ENCODE measurements around the gene AXIN2. TPM values are rescaled to one million over a fixed set of nuclear protein-coding genes. Genes with fewer than 3 reads are reported as not detected.

AXIN2 gene
- total RNA-seq, 1 donor from 2014 or later = 3.7 TPM

- Mint-ChIP-seq H3K36me3 (ENCODE audit: low read depth) (peaks cover 17% of the 10 kb centered on the region), H3K4me1 (ENCODE audit: low read depth) (peaks cover 15% of the 10 kb centered on the region)
These were observed 22.5 kb downstream of the AXIN2 start for GRCh38 chr17:65538675-65539529.

GRCh38 chr17:65537845-65538674, 23.4 kb downstream of the AXIN2 start:
- TF ChIP-seq, protein P1, sequence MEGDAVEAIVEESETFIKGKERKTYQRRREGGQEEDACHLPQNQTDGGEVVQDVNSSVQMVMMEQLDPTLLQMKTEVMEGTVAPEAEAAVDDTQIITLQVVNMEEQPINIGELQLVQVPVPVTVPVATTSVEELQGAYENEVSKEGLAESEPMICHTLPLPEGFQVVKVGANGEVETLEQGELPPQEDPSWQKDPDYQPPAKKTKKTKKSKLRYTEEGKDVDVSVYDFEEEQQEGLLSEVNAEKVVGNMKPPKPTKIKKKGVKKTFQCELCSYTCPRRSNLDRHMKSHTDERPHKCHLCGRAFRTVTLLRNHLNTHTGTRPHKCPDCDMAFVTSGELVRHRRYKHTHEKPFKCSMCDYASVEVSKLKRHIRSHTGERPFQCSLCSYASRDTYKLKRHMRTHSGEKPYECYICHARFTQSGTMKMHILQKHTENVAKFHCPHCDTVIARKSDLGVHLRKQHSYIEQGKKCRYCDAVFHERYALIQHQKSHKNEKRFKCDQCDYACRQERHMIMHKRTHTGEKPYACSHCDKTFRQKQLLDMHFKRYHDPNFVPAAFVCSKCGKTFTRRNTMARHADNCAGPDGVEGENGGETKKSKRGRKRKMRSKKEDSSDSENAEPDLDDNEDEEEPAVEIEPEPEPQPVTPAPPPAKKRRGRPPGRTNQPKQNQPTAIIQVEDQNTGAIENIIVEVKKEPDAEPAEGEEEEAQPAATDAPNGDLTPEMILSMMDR (IDR thresholded peaks at IDR 0.05) = no peak
- Mint-ChIP-seq H3K36me3 (ENCODE audit: low read depth) (peaks cover 18% of the 10 kb centered on the region), H3K9me3 (ENCODE audit: low read depth) (no peaks in the 10 kb centered on the region), H3K4me1 (ENCODE audit: low read depth) (peaks cover 17% of the 10 kb centered on the region), H3K27me3 (ENCODE audit: low read depth) (no peaks in the 10 kb centered on the region), H3K27ac (ENCODE audit: unreplicated experiment) (no peak overlapping the region), H3K4me3 (ENCODE audit: unreplicated experiment) (no peak overlapping the region)
- no peak for DNase-seq (ENCODE audit: low spot score)

More at GRCh38 chr17:65538675-65539529, 22.5 kb downstream of the AXIN2 start:
- Mint-ChIP-seq H3K4me3 (ENCODE audit: unreplicated experiment) (no peak overlapping the region), H3K27ac (ENCODE audit: unreplicated experiment) (no peak overlapping the region), H3K9me3 (ENCODE audit: low read depth) (no peaks in the 10 kb centered on the region), H3K27me3 (ENCODE audit: low read depth) (no peaks in the 10 kb centered on the region)
- DNase-seq (ENCODE audit: low spot score) = no peak
- TF ChIP-seq, protein P1 (IDR thresholded peaks at IDR 0.05) = no peak

GRCh38 chr17:65537343-65537844, 24.1 kb downstream of the AXIN2 start:
- H3K4me3 Mint-ChIP-seq (ENCODE audit: unreplicated experiment) = no peak overlapping the region

GRCh38 chr17:65536573-65537342, 24.7 kb downstream of the AXIN2 start:
- H3K9me3 Mint-ChIP-seq (ENCODE audit: low read depth) = no peaks in the 10 kb centered on the region
- peaks cover 18% of the 10 kb centered on the region for H3K36me3 Mint-ChIP-seq (ENCODE audit: low read depth)

More at GRCh38 chr17:65537343-65537844, 24.1 kb downstream of the AXIN2 start:
- Mint-ChIP-seq H3K9me3 (ENCODE audit: low read depth) (no peaks in the 10 kb centered on the region), H3K36me3 (ENCODE audit: low read depth) (peaks cover 18% of the 10 kb centered on the region), H3K4me1 (ENCODE audit: low read depth) (peaks cover 17% of the 10 kb centered on the region), H3K27ac (ENCODE audit: unreplicated experiment) (no peak overlapping the region), H3K27me3 (ENCODE audit: low read depth) (no peaks in the 10 kb centered on the region)
- TF ChIP-seq, protein P1 (IDR thresholded peaks at IDR 0.05) = no peak
- no peak for DNase-seq (ENCODE audit: low spot score)

More at GRCh38 chr17:65536573-65537342, 24.7 kb downstream of the AXIN2 start:
- no peak for DNase-seq (ENCODE audit: low spot score)
- TF ChIP-seq, protein P1 (IDR thresholded peaks at IDR 0.05) = no peak
- H3K4me1 Mint-ChIP-seq (ENCODE audit: low read depth) = peaks cover 22% of the 10 kb centered on the region
- no peaks in the 10 kb centered on the region for H3K27me3 Mint-ChIP-seq (ENCODE audit: low read depth)
- H3K4me3 Mint-ChIP-seq (ENCODE audit: unreplicated experiment) = no peak overlapping the region
- H3K27ac Mint-ChIP-seq (ENCODE audit: unreplicated experiment) = no peak overlapping the region

All from chondrocyte (in vitro differentiated cells).